ENCODE measurements around the gene ALDH1L2.

DNA sequence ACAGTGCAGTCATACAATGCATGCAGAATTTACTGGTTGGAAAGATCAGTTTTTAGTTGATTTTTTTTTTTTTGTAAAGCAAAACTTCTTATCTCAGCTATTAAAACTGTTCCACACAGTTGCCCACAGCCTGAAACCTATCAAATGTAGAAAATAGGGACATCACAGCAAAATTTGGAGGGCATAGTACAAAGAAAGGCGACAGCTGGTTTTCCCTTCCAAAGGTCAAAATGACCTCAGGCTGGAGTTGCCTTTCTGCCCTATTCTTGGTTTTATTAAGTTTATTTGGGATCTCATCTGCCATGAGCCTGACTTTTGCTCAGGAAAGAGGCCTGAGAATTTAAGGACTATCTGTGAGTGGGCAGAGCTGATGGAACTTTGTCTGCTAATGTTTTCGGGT, 69.7 kb downstream of the ALDH1L2 start:
- no peak for TF ChIP-seq ZNF384 (IDR thresholded peaks at IDR 0.05)
- TF ChIP-seq SP1 (IDR thresholded peaks at IDR 0.05): no peak
- no peak for TF ChIP-seq BHLHE40 (IDR thresholded peaks at IDR 0.05; ENCODE audit: borderline replicate concordance)
- no peak for TF ChIP-seq L3MBTL2 (conservative IDR thresholded peaks at IDR 0.05)
- no peak for TF ChIP-seq TARDBP (IDR thresholded peaks at IDR 0.05)
- no peak for TF ChIP-seq FOXA1 (IDR thresholded peaks at IDR 0.05)
- TF ChIP-seq FOXM1 (IDR thresholded peaks at IDR 0.05; ENCODE audit: borderline replicate concordance): no peak
- no peak for TF ChIP-seq HDGF (IDR thresholded peaks at IDR 0.05; ENCODE audit: borderline replicate concordance)
- no peak for TF ChIP-seq FOXK2 (IDR thresholded peaks at IDR 0.05)
- TF ChIP-seq ELF4 (IDR thresholded peaks at IDR 0.05): no peak
- no peak for TF ChIP-seq CTBP1 (IDR thresholded peaks at IDR 0.05; ENCODE audit: borderline replicate concordance)
- TF ChIP-seq NFRKB (IDR thresholded peaks at IDR 0.05): no peak

Measured in HEK293T (cell line).